ENCODE data around the gene HRCT1.
"Not testable (repeated sequence)": the region's sequence is repeated elsewhere in the genome, so short reads cannot be mapped to it uniquely, and the experiment has no call there.

The HRCT1 gene

DNA sequence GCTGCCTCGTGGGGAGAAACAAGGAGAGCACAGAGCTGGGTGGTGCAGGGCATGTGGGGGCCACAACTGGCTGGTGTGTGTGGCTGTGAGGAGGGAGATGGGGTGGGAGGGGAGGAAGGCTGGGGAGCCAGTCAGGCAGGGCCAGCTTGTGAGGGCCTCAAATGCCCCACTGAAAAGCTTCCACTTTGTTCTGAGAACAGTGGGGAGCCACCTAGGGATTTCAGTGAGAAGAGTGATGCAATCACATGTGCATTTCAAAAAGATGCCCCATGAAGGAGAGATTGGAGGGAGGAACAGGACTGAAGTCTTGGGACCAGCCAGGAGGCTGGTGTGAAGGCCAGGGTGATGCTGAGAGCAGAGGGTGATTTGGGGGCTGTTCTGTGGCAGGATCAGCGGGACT, 37.1 kb upstream of the HRCT1 start:
- TF ChIP-seq TAF1 (IDR thresholded peaks at IDR 0.05; ENCODE audit: borderline replicate concordance, low read depth, low read length) (no peak), POLR2A (IDR thresholded peaks at IDR 0.05; ENCODE audit: low read depth, low read length) (no peak), POLR2AphosphoS5 (IDR thresholded peaks at IDR 0.05; ENCODE audit: low read depth, low read length) (no peak)
- DNase-seq (ENCODE audit: insufficient read length) (no peak), FAIRE-seq (no peak)

DNA sequence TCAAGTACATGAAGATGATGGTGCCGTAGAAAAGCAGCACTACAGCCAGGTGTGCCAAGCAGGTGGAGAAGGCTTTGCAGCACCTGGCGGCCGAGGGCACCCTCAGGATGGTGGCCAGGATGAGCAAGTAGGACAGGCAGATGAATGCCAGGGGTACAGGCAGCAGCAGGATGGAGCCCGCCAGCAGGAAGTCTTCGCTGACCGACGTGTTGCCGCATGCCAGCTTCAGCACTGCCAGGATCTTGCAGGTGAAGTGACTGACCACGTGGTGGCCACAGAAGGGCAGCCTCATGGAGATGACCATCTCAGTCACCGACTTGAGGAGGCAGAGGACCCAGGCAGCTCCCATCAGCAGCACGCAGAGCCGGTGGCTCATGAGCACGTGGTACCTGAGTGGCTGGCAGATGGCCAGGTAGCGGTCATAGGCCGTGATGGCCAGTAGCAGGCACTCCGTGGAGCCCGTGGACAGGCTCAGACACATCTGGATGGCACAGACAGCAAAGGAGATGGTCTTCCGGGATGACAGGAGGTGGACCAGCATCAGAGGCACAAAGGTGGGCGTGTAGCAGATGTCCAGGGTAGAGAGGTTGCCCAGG, 36.3 kb upstream of the HRCT1 start:
- no peak for FAIRE-seq
- no peak for TF ChIP-seq TAF1 (IDR thresholded peaks at IDR 0.05; ENCODE audit: borderline replicate concordance, low read depth, low read length)
- no peak for TF ChIP-seq POLR2A (IDR thresholded peaks at IDR 0.05; ENCODE audit: low read depth, low read length)
- no peak for TF ChIP-seq POLR2AphosphoS5 (IDR thresholded peaks at IDR 0.05; ENCODE audit: low read depth, low read length)

DNA sequence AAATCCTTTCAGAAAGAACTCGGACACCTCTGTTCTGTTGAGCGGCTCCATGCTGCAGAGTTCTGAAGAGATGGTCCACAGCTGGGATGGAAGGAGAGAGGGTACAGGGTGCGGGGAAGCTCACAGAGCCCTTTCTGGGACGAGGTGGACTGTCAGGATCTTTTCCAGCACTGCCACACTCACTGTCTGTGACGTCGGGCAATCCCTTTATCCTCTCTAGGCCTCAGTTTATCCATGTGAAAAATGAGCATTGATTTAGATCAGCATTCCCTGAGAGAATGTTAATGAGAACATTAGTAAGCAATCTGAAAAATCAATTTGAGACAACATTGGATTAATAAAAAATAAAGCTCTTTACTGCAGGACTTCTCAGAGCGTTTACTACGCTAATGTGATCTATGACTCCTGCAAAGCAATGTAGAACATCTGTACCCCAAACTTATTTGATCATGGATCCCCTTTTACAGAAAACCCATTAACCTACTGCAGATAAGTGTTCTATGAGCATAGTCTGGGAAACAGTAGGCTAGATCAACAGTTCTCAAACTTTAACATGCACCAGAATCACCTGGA, 35.6 kb upstream of the HRCT1 start, which contains the start of gene OR13J1:
OR13J1 (minus strand) TSS at position 51 of the 573 bp plus-strand sequence; CDS start at position 51, 0 bp downstream.
- DNase-seq (ENCODE audit: insufficient read length) (no peak), FAIRE-seq (no peak)

More for the DNA sequence above, 36.3 kb upstream of the HRCT1 start:
- no peak for DNase-seq (ENCODE audit: insufficient read length)

DNA sequence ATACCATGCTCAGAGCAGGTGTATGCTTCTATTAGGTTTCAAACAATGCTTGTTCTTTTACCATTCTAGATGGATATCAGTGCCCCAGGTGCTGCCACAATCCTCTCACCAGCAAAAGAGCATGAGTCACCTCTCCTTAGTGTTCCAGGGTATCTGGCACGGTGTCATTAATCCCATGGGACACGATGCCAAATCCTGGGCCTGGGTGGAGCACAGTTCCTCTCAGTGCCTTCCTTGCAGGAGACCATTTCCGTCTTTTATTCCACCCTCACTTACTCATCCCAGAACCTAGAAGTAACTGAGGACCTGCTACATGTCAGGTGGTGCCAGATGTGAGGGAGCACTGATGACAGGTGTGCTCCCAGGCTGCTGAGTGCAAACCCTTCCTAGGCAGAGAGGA, 34.5 kb upstream of the HRCT1 start:
- no peak for FAIRE-seq
- DNase-seq (ENCODE audit: insufficient read length), result no peak
- no peak for TF ChIP-seq POLR2A (IDR thresholded peaks at IDR 0.05; ENCODE audit: low read depth, low read length)

More for the DNA sequence above, 35.6 kb upstream of the HRCT1 start, which contains the start of gene OR13J1:
- TF ChIP-seq POLR2AphosphoS5 (IDR thresholded peaks at IDR 0.05; ENCODE audit: low read depth, low read length) (no peak), POLR2A (IDR thresholded peaks at IDR 0.05; ENCODE audit: low read depth, low read length) (no peak), TAF1 (IDR thresholded peaks at IDR 0.05; ENCODE audit: borderline replicate concordance, low read depth, low read length) (no peak)

DNA sequence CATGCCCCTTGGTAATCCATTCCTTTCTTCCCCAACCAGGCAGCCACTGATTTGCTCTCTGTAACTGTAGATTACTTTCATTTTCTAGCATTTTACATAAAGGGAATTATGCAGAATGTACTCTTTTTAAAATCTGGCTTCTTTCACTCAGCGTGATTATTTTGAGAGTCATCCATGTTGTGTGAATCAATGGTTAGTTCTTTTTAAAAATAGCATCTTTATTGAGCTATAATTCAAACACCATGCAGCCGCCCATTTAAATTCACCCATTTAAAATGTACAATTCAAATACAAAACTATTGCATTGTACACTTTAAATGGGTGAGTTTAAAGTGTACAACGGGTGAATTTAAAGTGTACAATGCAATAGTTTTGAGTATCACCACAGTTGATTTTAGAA, 33.5 kb upstream of the HRCT1 start:
- DNase-seq (ENCODE audit: insufficient read length) (no peak), FAIRE-seq (no peak)
- TF ChIP-seq POLR2AphosphoS5 (IDR thresholded peaks at IDR 0.05; ENCODE audit: low read depth, low read length), result no peak
- no peak for TF ChIP-seq POLR2A (IDR thresholded peaks at IDR 0.05; ENCODE audit: low read depth, low read length)
- no peak for TF ChIP-seq TAF1 (IDR thresholded peaks at IDR 0.05; ENCODE audit: borderline replicate concordance, low read depth, low read length)

DNA sequence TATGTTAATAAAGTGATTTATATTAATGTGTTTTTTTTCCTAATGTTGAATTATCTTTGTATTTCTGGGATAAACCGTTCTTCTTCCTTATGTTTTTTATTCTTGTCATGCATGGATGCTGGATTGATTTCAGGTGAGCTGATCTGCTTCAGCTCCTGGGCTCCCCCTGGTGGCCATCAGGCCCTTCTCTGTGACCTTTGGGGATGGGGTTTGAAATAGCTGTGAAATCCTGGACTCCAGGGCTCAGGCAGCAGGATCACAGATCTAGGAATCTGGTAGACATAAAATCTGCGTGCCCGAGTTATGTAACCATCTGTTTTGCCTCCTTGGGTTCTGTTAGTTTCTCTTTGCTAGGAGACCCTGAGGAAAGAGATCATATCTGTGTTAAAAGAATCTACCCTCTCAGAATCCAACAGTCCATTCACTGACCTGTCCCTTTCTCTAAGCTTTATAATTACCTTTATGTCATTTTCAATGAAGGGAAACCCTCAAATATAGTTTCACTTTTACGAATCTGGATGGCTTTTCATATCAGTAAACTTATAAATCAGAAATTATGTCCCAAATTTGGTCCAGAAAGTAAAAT, 23.6 kb upstream of the HRCT1 start:
- no peak for TF ChIP-seq POLR2A (IDR thresholded peaks at IDR 0.05; ENCODE audit: low read depth, low read length)
- TF ChIP-seq POLR2AphosphoS5 (IDR thresholded peaks at IDR 0.05; ENCODE audit: low read depth, low read length), result no peak
- no peak for TF ChIP-seq TAF1 (IDR thresholded peaks at IDR 0.05; ENCODE audit: borderline replicate concordance, low read depth, low read length)
- DNase-seq (ENCODE audit: insufficient read length) (no peak), FAIRE-seq (peak; percentile 96)

DNA sequence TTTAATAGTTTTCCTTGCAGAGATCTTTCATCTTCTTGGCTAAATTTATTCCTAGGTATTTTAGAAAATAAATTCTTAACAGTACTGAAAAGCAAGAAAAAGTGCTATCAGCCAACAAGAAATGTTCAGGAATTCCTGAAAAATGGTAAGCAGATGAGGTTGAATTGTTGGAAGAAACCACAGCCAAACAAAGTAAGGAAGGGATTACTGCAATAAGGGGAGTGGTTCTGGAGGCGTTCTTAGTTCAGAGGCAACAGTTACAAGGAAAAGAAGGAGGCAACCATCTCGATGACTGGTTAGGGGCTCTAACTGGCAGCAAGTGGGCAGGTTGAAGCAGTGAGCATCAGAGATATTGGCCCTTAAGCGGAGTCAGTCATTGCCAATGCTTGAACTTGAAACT, 23.0 kb upstream of the HRCT1 start:
- no peak for DNase-seq (ENCODE audit: insufficient read length)
- TF ChIP-seq POLR2A (IDR thresholded peaks at IDR 0.05; ENCODE audit: low read depth, low read length), result no peak
- TF ChIP-seq POLR2AphosphoS5 (IDR thresholded peaks at IDR 0.05; ENCODE audit: low read depth, low read length), result no peak
- no peak for TF ChIP-seq TAF1 (IDR thresholded peaks at IDR 0.05; ENCODE audit: borderline replicate concordance, low read depth, low read length)
- FAIRE-seq, result no peak

DNA sequence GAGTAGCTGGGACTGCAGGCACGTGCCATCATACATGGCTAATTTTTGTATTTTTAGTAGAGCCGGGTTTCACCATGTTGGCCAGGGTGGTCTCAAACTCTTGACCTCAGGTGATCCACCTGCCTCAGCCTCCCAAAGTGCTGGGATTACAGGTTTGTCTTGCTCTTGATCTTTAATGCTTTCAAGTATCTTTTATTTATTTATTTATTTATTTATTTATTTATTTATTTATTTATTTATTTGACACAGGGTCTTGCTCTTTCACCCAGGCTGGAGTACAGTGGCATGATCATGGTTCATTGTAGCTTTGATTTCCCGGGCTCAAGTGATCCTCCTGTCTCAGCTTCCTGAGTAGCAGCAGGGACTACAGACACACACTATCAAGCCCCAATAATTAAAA, 21.1 kb upstream of the HRCT1 start:
- not testable (repeated sequence) for FAIRE-seq; DNase-seq (ENCODE audit: insufficient read length)

DNA sequence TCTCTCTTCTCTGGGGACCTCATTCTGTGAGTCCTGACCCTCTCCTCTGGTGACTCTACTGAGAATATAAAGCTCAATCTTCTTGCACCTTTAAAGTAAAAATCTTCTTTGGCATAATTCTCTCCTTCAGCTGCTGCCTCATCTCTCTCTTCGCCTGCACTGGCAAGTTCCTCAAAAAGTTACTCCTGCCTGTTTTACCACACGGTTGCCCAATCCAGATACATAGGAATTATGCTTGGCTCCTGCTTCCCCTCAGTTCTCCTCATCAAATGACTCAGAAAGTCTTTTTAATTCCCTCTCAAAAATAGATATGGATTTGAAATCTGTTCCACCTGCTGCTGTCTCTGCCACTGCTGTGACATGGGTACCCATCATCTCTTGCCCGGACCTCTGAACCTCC, 14.4 kb upstream of the HRCT1 start:
- TF ChIP-seq POLR2A (IDR thresholded peaks at IDR 0.05; ENCODE audit: low read depth, low read length) (no peak), POLR2AphosphoS5 (IDR thresholded peaks at IDR 0.05; ENCODE audit: low read depth, low read length) (no peak), TAF1 (IDR thresholded peaks at IDR 0.05; ENCODE audit: borderline replicate concordance, low read depth, low read length) (no peak)
- no peak for FAIRE-seq
- DNase-seq (ENCODE audit: insufficient read length), result no peak

DNA sequence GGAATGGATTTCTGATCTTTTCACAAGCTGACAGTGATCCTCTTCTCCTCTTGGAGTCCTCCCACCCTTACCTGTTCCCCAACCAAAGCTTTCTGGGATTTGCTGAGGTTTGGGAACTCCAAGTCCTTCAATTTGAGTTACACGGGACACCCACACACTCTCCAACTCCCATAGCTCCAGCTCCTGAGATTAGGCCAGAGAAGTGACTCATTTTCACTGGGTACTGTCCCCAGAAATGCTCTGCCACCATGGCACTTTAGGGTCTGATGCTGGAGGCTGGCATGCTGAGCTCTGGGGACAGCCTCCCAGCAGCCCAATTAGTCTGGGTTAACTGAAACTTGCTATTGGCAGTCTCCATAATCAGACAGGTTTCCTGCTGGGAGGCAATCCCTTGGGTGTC, 14.0 kb upstream of the HRCT1 start:
- no peak for TF ChIP-seq POLR2AphosphoS5 (IDR thresholded peaks at IDR 0.05; ENCODE audit: low read depth, low read length)
- no peak for TF ChIP-seq TAF1 (IDR thresholded peaks at IDR 0.05; ENCODE audit: borderline replicate concordance, low read depth, low read length)
- no peak for TF ChIP-seq POLR2A (IDR thresholded peaks at IDR 0.05; ENCODE audit: low read depth, low read length)
- FAIRE-seq (no peak), DNase-seq (ENCODE audit: insufficient read length) (no peak)

DNA sequence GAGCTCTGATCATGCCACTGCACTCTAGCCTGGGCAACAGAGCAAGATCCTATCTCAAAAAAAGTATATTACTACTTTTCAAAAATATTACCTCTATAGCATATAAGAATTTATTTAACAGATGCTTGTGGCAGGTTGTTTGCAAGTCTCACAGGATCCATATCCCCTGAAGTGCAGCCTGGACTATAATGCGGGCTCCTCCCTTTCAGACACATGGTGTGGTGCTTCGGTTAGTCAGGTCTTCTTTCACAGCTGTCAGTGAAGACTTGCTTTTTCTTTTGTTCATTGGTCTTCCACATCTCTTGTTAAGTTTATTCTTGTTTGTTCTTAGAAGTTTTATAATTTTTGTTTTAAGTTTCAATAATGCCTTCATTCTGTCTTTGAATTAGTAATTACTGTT, 9.4 kb upstream of the HRCT1 start:
- TF ChIP-seq POLR2AphosphoS5 (IDR thresholded peaks at IDR 0.05; ENCODE audit: low read depth, low read length), result no peak
- no peak for TF ChIP-seq POLR2A (IDR thresholded peaks at IDR 0.05; ENCODE audit: low read depth, low read length)
- no peak for TF ChIP-seq TAF1 (IDR thresholded peaks at IDR 0.05; ENCODE audit: borderline replicate concordance, low read depth, low read length)
- DNase-seq (ENCODE audit: insufficient read length) (no peak), FAIRE-seq (no peak)

DNA sequence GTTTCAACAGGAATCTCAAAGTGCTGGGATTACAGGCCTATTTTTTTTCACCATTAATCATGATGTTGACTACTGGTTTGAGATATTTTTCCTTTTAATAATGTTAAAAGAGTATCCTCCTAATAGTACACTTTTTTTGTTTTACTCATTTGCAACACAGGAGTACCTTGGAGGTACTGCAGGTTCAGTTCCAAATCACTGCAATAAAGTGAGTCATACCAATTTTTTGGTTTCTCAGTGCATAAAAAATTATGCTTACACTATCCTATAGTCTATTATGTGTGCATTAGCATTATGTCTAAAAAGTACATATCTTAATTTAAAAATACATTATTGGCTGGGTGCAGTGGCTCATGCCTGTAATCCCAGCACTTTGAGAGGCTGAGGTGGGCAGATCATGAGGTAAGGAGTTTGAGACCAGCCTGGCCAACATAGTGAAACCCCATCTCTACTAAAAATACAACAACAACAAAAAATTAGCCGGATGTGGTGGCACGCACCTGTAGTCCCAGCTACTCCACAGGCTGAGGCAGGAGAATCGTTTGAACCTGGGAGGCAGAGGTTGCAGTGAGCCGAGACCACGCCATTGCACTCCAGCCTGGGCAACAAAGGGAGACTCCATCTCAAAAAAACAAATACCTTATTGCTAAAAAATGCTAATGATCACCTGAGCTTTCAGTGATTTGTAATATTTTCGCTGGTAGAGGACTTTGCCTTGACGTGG, 8.5 kb upstream of the HRCT1 start:
- not testable (repeated sequence) for FAIRE-seq

More for the DNA sequence above, 8.5 kb upstream of the HRCT1 start:
- DNase-seq (ENCODE audit: insufficient read length), result not testable (repeated sequence)

Measured in GM12892 (cell line).